Liver (tissue), 9 donors: Measurements from ENCODE around the gene UBE2V1. TPM values are rescaled to one million over a fixed set of nuclear protein-coding genes. Genes with fewer than 3 reads are reported as not detected.

Experiments
- DNase-seq: peaks from one replicate; pipeline ENCODE4 v3.0.0-alpha.2; 2017; ENCODE audit warnings: low spot score
- H3K27ac ChIP-seq, 2 donors: one replicate each; pipeline ENCODE4 v1.7.0; 2013; ENCODE audit warnings: inconsistent platforms in 2 of 2, low read length in 2 of 2, control low read depth in 1 of 2, low read depth in 1 of 2, mild to moderate bottlenecking in 1 of 2
- H3K27me3 ChIP-seq, 4 donors: one replicate each; pipeline versions ENCODE4 v1.6.1 to v1.7.0; 2013; ENCODE audit warnings: low read length in 3 of 4, inconsistent platforms in 1 of 4, mild to moderate bottlenecking in 1 of 4, moderate library complexity in 1 of 4; ENCODE audit not compliant: control insufficient read depth in 4 of 4, insufficient read depth in 4 of 4
- H3K36me3 ChIP-seq, 4 donors: one replicate each; pipeline versions ENCODE4 v1.6.1 to v1.7.0; 2013; ENCODE audit warnings: low read length in 3 of 4, mild to moderate bottlenecking in 3 of 4, low read depth in 1 of 4, moderate library complexity in 1 of 4; ENCODE audit not compliant: control insufficient read depth in 4 of 4, insufficient read depth in 3 of 4
- H3K4me1 ChIP-seq, 4 donors: one replicate each; pipeline versions ENCODE4 v1.6.1 to v1.7.0; 2013; ENCODE audit warnings: low read length in 3 of 4, mild to moderate bottlenecking in 3 of 4, moderate library complexity in 1 of 4; ENCODE audit not compliant: control insufficient read depth in 4 of 4, insufficient read depth in 4 of 4
- H3K4me3 ChIP-seq, 3 donors: one replicate each; pipeline versions ENCODE4 v1.6.1 to v1.7.0; 2013; ENCODE audit warnings: low read length in 3 of 3, control low read depth in 1 of 3, low read depth in 1 of 3, mild to moderate bottlenecking in 1 of 3
- H3K9ac ChIP-seq, 2 donors: one replicate each; pipeline ENCODE4 v1.7.0; 2013; ENCODE audit warnings: low read length in 2 of 2, mild to moderate bottlenecking in 2 of 2, moderate library complexity in 2 of 2, control low read depth in 1 of 2, low read depth in 1 of 2
- H3K9me3 ChIP-seq, 4 donors: one replicate each; pipeline versions ENCODE4 v1.6.1 to v1.7.0; 2013; ENCODE audit warnings: low read length in 3 of 4; ENCODE audit not compliant: control insufficient read depth in 4 of 4
- EGR1 ChIP-seq, 2 donors: IDR thresholded peaks; 2 replicates each; pipeline ENCODE4 v1.6.1; 2016 to 2018; ENCODE audit warnings: antibody characterized with exemption in 2 of 2, low read depth in 2 of 2
- FOXA1 ChIP-seq: IDR thresholded peaks from 2 replicates; pipeline ENCODE4 v1.6.1; 2016; ENCODE audit warnings: antibody characterized with exemption
- FOXA2 ChIP-seq: IDR thresholded peaks from 2 replicates; pipeline ENCODE4 v1.6.1; 2016; ENCODE audit warnings: antibody characterized with exemption
- HNF4A ChIP-seq, 2 donors: conservative IDR thresholded peaks; 2 replicates each; pipeline ENCODE4 v1.6.1; 2016; ENCODE audit warnings: antibody characterized with exemption in 2 of 2, mild to moderate bottlenecking in 2 of 2
- HNF4G ChIP-seq: IDR thresholded peaks from 2 replicates; pipeline ENCODE4 v1.6.1; 2016; ENCODE audit warnings: antibody characterized with exemption
- JUND ChIP-seq, 2 donors: IDR thresholded peaks; 2 replicates each; pipeline ENCODE4 v1.6.1; 2016; ENCODE audit warnings: antibody characterized with exemption in 2 of 2
- NR2F2 ChIP-seq: IDR thresholded peaks from 2 replicates; pipeline ENCODE4 v1.6.1; 2016; ENCODE audit warnings: antibody characterized with exemption
- RAD21 ChIP-seq, 2 donors: IDR thresholded peaks; 2 replicates each; pipeline ENCODE4 v1.6.1; 2016; ENCODE audit warnings: antibody characterized with exemption in 2 of 2, mild to moderate bottlenecking in 2 of 2
- RXRA ChIP-seq, 2 donors: IDR thresholded peaks; 2 replicates each; pipeline ENCODE4 v1.6.1; 2017 to 2018; ENCODE audit warnings: antibody characterized with exemption in 2 of 2, mild to moderate bottlenecking in 1 of 2
- SP1 ChIP-seq: IDR thresholded peaks from 2 replicates; pipeline ENCODE4 v1.6.1; 2018; ENCODE audit warnings: antibody characterized with exemption, mild to moderate bottlenecking
- TAF1 ChIP-seq: conservative IDR thresholded peaks from 2 replicates; pipeline ENCODE4 v1.6.1; 2016; ENCODE audit warnings: antibody characterized with exemption, mild to moderate bottlenecking
- YY1 ChIP-seq: IDR thresholded peaks from 2 replicates; pipeline ENCODE4 v1.6.1; 2016; ENCODE audit warnings: antibody characterized with exemption, mild to moderate bottlenecking
- WGBS: extraction: QIAGEN DNeasy Blood & Tissue Kit; methylation state at CpG from one replicate; pipeline ENCODE4 v1.1.7; 2013; 5-methylcytosine and 5-hydroxymethylcytosine counted together
- polyA plus RNA-seq, 2 donors: library from polyadenylated mRNA; stranded (reverse) in 1 of 2; unstranded in 1 of 2; fragments of 200-250 nt in 1 of 2; fragments of >200 nt in 1 of 2; fragmentation: Nextera tagmentation in 1 of 2; extraction: Ambion mirVana in 1 of 2; gene quantifications; one replicate each; pipeline versions ENCODE4 v1.2.1 to v1.2.3, GENCODE V29; 2013 to 2015
- total RNA-seq, 2 donors: library from RNA; depleted of rRNA; stranded (reverse); fragments of >200 nt; gene quantifications; one replicate each; pipeline ENCODE4 v1.2.3, GENCODE V29; 2014
- TF ChIP-seq, protein P1 (sequence below): IDR thresholded peaks from 2 replicates; pipeline ENCODE4 v1.6.1; 2016; ENCODE audit warnings: antibody characterized with exemption
- TF ChIP-seq, protein P2 (sequence below): fragments of 150-350 bp; IDR thresholded peaks from 2 replicates; pipeline ENCODE4 v1.5.1; 2017; ENCODE audit warnings: improper control_type of control experiment, low read depth, low read length; ENCODE audit not compliant: missing input control
- TF ChIP-seq, protein P3 (sequence below): IDR thresholded peaks from 2 replicates; pipeline ENCODE4 v1.6.1; 2016; ENCODE audit warnings: antibody characterized with exemption
- TF ChIP-seq, protein P4 (sequence below): IDR thresholded peaks from 2 replicates; pipeline ENCODE4 v1.6.1; 2016; ENCODE audit warnings: antibody characterized with exemption, mild to moderate bottlenecking
- TF ChIP-seq, protein P5 (sequence below): IDR thresholded peaks from 2 replicates; pipeline ENCODE4 v1.6.1; 2016; ENCODE audit warnings: antibody characterized with exemption
- donor health status: healthy.
- donor health status: healthy.
- donor health status: healthy.
- donor health status: healthy.
- donor health status: healthy.

The UBE2V1 gene
- total and polyA plus RNA-seq, 4 donors = 27.9 to 53.0 (median 34.2) TPM

DNA sequence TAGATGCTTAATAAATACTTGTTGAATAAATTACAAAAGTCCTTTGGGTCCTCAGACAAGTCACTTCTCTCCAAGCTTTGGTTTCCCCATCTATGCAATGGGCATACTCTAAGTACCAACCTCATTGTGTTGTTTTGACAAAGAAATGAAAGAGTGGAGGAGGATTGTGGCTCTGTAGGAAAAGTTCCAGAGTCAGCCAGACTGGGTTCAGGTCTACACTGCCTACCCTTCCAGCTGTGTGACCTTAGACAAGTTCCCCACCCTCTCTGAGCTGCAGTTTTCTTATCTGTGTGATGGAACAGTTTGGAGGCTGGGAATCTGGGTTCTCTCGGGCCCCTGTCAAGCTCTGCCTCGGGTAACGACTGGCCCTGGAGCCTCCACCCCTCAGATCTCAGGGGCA, 76.2 kb downstream of the UBE2V1 start:
- Histone ChIP-seq H3K4me3 (no peak overlapping the region), H3K27me3 (no peaks in the 10 kb centered on the region), H3K27ac (no peak overlapping the region), H3K9ac (no peak overlapping the region), H3K36me3 (no peaks in the 10 kb centered on the region), H3K9me3 (no peaks in the 10 kb centered on the region), H3K4me1 (no peaks in the 10 kb centered on the region)
- TF ChIP-seq TAF1 (no peak), RXRA (IDR thresholded peaks at IDR 0.05) (no peak), YY1 (no peak), FOXA1 (no peak), EGR1 (IDR thresholded peaks at IDR 0.05; ENCODE audit: low read depth in 2 of 2) (no peak), SP1 (no peak), NR2F2 (no peak), HNF4G (no peak), RAD21 (IDR thresholded peaks at IDR 0.05) (no peak), HNF4A (conservative IDR thresholded peaks at IDR 0.05) (no peak), FOXA2 (no peak), JUND (IDR thresholded peaks at IDR 0.05) (no peak)
- TF ChIP-seq, protein P1, sequence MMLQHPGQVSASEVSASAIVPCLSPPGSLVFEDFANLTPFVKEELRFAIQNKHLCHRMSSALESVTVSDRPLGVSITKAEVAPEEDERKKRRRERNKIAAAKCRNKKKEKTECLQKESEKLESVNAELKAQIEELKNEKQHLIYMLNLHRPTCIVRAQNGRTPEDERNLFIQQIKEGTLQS = no peak
- TF ChIP-seq, protein P2, sequence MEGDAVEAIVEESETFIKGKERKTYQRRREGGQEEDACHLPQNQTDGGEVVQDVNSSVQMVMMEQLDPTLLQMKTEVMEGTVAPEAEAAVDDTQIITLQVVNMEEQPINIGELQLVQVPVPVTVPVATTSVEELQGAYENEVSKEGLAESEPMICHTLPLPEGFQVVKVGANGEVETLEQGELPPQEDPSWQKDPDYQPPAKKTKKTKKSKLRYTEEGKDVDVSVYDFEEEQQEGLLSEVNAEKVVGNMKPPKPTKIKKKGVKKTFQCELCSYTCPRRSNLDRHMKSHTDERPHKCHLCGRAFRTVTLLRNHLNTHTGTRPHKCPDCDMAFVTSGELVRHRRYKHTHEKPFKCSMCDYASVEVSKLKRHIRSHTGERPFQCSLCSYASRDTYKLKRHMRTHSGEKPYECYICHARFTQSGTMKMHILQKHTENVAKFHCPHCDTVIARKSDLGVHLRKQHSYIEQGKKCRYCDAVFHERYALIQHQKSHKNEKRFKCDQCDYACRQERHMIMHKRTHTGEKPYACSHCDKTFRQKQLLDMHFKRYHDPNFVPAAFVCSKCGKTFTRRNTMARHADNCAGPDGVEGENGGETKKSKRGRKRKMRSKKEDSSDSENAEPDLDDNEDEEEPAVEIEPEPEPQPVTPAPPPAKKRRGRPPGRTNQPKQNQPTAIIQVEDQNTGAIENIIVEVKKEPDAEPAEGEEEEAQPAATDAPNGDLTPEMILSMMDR = no peak
- TF ChIP-seq, protein P3, sequence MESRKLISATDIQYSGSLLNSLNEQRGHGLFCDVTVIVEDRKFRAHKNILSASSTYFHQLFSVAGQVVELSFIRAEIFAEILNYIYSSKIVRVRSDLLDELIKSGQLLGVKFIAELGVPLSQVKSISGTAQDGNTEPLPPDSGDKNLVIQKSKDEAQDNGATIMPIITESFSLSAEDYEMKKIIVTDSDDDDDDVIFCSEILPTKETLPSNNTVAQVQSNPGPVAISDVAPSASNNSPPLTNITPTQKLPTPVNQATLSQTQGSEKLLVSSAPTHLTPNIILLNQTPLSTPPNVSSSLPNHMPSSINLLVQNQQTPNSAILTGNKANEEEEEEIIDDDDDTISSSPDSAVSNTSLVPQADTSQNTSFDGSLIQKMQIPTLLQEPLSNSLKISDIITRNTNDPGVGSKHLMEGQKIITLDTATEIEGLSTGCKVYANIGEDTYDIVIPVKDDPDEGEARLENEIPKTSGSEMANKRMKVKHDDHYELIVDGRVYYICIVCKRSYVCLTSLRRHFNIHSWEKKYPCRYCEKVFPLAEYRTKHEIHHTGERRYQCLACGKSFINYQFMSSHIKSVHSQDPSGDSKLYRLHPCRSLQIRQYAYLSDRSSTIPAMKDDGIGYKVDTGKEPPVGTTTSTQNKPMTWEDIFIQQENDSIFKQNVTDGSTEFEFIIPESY = no peak
- TF ChIP-seq, protein P4, sequence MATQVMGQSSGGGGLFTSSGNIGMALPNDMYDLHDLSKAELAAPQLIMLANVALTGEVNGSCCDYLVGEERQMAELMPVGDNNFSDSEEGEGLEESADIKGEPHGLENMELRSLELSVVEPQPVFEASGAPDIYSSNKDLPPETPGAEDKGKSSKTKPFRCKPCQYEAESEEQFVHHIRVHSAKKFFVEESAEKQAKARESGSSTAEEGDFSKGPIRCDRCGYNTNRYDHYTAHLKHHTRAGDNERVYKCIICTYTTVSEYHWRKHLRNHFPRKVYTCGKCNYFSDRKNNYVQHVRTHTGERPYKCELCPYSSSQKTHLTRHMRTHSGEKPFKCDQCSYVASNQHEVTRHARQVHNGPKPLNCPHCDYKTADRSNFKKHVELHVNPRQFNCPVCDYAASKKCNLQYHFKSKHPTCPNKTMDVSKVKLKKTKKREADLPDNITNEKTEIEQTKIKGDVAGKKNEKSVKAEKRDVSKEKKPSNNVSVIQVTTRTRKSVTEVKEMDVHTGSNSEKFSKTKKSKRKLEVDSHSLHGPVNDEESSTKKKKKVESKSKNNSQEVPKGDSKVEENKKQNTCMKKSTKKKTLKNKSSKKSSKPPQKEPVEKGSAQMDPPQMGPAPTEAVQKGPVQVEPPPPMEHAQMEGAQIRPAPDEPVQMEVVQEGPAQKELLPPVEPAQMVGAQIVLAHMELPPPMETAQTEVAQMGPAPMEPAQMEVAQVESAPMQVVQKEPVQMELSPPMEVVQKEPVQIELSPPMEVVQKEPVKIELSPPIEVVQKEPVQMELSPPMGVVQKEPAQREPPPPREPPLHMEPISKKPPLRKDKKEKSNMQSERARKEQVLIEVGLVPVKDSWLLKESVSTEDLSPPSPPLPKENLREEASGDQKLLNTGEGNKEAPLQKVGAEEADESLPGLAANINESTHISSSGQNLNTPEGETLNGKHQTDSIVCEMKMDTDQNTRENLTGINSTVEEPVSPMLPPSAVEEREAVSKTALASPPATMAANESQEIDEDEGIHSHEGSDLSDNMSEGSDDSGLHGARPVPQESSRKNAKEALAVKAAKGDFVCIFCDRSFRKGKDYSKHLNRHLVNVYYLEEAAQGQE = no peak
- TF ChIP-seq, protein P5, sequence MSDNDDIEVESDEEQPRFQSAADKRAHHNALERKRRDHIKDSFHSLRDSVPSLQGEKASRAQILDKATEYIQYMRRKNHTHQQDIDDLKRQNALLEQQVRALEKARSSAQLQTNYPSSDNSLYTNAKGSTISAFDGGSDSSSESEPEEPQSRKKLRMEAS = no peak
- 93% methylated on average over 3 of the region's 3 CpGs for WGBS
- no peak for DNase-seq
